NCI-H1105 treated with DMSO at 0.1 percent for 48 hours (cell line): Measurements from ENCODE around the gene VWA7.
A peak's percentile ranks its signal among the peaks of the same experiment; 100 is the strongest.

ENCODE experiments used
- DNase-seq: peaks from one replicate; lab custom pipeline; 2025; lab: John Stamatoyannopoulos, UW

The VWA7 gene

GRCh38 chr6:31729979-31730630 lies 47.0 kb downstream of the VWA7 start:
- DNase-seq: peak; percentile 70

- peak; percentile 82 for DNase-seq
Observed at GRCh38 chr6:31729515-31729978, 47.6 kb downstream of the VWA7 start.

- DNase-seq: no peak
Observed at GRCh38 chr6:31728767-31729514, 48.2 kb downstream of the VWA7 start, which contains the start of gene DDAH2. Gene DDAH2 (minus strand): TSS chr6:31729299. CDS start chr6:31729161, 138 bp downstream.

GRCh38 chr6:31727717-31728671 lies 49.1 kb downstream of the VWA7 start:
- no peak for DNase-seq

- DNase-seq: no peak
Observed at GRCh38 chr6:31727034-31727716, 50.0 kb downstream of the VWA7 start.

- no peak for DNase-seq
Observed at GRCh38 chr6:31725502-31726350, 51.4 kb downstream of the VWA7 start.

GRCh38 chr6:31723980-31724691 lies 53.0 kb downstream of the VWA7 start:
- DNase-seq: no peak

- DNase-seq: no peak
Observed at GRCh38 chr6:31723245-31723979, 53.7 kb downstream of the VWA7 start, which contains the start of gene MPIG6B. Gene MPIG6B (plus strand): TSS chr6:31723373. CDS start chr6:31723384, 11 bp downstream.

- no peak for DNase-seq
Observed at GRCh38 chr6:31722173-31722572, 55.0 kb downstream of the VWA7 start.

GRCh38 chr6:31721351-31722020 lies 55.6 kb downstream of the VWA7 start, which contains the start of gene LY6G6C:
Gene LY6G6C (minus strand): TSS chr6:31721746. CDS start chr6:31721679, 67 bp downstream.
- DNase-seq: no peak

GRCh38 chr6:31720196-31720770 lies 56.8 kb downstream of the VWA7 start:
- no peak for DNase-seq

- DNase-seq: no peak
Observed at GRCh38 chr6:31719001-31719400, 58.1 kb downstream of the VWA7 start.

GRCh38 chr6:31718265-31718664 lies 58.9 kb downstream of the VWA7 start:
- DNase-seq: peak; percentile 23

GRCh38 chr6:31717499-31718222 lies 59.5 kb downstream of the VWA7 start:
- DNase-seq: no peak
